GM18499 (cell line): Measurements from ENCODE around the gene CALHM2.
"Not testable (repeated sequence)": the region's sequence is repeated elsewhere in the genome, so short reads cannot be mapped to it uniquely, and the experiment has no call there.

Experiments used
- ATAC-seq: cut with Tn5 transposase; IDR thresholded peaks from one replicate; pipeline ENCODE4 v1.9.1; 2021; ENCODE audit warnings: moderate number of reproducible peaks; ENCODE audit not compliant: insufficient read depth, unreplicated experiment

Gene CALHM2

DNA sequence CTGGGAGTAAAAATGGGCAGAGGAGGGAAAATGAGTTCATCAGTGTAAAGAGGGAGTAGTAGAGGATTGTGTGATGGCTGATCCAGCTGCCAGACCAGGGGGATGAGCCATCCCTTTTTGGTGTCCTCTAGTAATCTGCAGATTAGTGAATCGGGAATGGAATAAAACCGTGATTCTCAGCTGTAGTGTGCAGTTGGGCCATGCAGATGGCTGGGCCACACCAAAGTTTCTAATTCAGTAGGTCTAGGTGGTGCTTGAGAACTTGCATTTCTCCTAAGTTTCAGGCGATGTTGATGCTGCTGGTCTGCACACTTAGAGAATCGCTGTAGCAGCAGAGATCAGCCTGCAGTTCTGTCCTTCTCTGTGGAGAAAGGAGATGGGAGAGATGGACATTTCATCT, 33.1 kb downstream of the CALHM2 start:
- ATAC-seq, result no peak

DNA sequence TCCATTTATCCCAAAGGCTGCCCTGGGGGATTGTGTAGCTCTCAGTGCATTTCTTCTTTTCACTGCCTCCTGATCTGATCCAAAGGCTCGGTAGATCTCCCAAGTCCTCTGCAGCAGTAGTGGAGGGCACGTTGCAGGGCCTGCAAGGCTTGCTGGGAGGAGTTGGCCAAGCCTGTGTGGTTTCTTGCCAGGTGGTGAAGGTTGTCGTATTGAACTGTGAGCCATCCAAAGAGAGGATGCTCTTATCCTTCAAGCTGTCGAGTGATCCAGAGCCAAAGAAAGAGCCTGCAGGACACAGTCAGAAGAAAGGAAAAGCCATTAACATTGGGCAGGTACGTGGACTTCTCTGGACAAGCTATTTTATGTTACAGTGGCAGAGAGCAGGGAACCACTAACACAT, 34.6 kb downstream of the CALHM2 start:
- no peak for ATAC-seq

DNA sequence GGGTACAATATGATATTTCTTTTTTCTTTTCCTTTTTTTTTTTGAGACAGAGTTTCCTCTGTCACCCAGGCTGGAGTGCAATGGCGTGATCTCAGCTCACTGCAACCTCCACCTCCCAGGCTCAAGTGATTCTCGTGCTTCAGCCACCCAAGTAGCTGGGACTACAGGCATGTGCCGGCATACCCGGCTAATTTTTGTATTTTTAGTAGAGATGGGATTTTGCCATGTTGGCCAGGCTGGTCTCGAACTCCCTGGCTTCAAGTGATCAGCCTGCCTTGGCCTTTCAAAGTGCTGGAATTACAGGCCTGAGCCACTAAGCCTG, 35.1 kb downstream of the CALHM2 start:
- not testable (repeated sequence) for ATAC-seq

DNA sequence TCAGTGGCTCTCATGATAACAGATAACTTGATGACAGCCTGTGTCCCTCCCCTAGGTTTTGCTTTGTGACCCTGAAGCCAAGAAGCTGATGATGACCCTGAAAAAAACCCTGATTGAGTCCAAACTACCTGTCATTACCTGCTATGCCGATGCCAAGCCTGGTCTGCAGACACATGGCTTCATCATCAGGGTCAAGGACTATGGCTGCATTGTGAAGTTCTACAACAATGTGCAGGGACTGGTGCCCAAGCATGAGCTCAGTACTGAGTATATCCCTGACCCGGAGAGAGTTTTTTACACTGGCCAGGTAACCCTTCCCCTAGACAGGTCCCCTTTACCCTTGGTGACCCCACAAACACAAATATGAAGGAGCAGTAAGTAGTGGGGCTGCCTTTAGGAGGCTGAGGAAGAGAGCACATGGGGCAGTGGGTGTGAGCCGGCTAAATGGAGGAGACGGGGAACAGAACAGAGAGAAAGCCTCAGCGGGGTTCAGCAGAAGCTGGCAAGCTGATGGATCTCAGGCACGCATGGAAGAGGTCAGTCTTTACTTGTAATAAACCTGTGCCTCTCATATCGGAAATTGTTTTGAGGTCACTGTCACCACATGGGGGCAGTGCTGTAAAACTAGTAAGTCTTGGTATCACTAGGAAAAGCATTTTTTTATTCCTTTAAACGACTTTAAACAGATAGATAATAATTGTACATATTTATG, 35.6 kb downstream of the CALHM2 start:
- no peak for ATAC-seq

DNA sequence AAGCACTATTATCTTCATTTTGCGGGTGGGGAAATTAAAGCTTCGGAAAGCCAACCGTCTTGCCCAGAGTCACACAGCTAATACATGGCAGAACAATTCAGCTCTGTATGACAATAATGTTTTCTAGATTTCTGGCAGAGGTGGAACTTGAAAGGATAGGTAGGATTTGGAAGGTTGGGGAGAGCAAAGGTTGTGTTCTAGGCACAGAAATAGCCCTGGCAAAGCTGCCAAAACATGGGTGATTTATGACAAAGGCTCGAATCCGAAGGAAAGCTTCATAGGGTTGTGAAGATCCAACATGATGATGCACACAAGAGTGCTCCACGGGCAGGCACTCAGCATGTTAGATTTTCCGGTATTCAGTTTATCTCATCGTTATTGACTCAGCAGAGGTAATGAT, 36.6 kb downstream of the CALHM2 start:
- no peak for ATAC-seq

DNA sequence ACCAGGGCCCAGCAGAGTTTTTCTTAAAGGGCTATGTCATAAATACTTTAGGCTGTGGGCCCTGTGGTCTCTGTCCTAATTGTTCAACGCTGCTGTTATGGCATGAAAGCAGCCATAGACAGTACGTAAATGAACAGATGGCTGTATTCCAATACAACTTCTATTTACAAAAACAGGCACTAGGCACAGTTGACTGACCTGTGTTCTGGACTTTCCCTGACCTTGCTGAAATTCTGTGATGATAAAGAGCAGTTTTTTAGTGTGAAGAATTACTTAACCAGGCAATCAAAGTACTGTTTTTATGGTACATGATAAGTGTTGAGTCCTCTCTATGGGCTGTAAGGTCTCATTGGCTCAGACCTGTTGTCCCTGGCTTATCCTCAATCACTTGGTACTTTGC, 38.6 kb downstream of the CALHM2 start:
- no peak for ATAC-seq

DNA sequence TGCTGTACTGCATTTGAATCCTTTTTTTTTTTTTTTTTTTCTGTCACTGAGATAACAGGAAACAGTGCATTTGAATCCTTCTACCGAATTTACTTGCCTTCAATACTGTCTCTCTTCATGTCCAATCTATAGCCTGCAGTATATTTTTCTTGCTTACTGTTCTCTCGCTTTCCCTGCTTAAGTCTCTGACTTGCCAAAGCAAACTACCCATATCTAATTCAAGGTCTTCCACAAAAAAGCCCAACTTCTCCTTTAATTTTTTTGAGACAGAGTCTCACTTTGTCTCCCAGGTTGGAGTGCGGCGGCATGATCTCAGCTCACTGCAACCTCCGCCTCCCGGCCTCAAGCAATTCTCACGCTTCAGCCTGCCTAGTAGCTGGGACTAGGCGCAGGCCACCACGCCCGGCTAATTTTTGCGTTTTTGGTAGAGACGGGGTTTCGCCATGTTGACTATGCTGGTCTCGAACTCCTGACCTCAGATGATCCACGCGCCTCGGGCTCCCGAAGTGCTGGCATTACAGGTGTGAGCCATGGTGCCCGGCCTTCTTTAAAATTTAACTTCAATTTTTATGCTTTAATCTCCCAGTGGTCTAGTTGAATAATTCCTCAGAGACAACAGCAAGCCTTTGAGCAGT, 54.9 kb downstream of the CALHM2 start:
- no peak for ATAC-seq

DNA sequence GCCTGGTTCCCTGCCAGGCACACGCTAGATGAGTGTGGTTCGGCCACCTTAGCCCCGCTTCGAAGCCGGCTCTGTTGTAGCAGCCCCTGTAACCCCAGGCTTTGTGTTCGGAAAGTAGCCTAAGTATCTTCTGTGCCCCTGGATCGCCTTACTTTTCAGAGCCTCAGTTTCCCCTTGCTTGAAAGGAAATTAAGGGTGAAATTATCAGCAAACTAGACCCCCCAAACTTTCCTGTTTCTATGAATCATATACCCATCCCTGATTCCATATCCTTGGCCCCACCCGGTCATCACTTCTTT, 55.4 kb downstream of the CALHM2 start:
- no peak for ATAC-seq
